HG03571 (cell line): ENCODE data around the gene CROCC.

ENCODE experiments used
- ATAC-seq: cut with Tn5 transposase; IDR thresholded peaks from one replicate; pipeline ENCODE4 v1.9.1; 2021; ENCODE audit not compliant: unreplicated experiment

CROCC gene

DNA sequence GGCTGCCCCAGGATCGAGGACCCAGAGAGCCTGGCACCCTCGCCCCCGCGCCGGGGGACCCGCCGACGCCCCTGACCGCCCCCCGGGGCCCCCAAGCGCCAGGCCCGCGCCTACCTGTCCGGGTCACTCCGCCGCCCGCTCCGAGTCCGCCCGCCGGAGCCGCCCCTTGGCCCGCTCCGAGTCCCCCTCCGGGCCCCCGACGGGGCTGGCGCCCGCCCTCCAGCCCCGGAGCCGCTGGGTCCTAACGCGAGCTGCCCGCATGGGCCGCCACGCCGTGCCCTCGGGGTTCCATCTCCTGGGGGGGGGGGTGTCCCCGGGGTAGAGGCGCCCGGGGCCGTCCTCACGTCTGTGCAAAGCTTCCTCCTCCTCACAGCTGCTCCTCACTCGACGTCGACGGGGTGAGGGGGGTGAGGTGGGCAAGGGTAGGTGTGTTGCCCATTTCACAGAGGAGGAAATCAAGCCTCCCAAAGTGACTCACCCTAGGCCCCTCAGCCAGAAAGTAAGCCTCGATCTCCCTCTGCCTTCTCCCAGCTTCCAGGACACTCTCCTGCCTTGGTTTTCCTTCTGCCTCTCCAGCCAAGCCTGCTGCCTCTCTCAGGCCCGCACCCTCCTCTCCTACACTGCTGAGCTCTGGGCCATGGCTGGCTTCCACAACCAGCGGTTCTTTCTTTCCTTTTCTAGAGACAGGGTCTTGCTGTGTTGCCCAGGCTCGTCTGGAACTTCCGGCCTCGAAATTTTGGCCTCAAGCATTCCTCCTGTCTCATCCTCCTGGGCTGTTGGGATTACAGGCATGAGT is 58.9 kb downstream of the CROCC start, which contains the start of gene MFAP2:
MFAP2 (minus strand) TSS at position 148 of the 796 bp plus-strand sequence. CDS start 2,347 bp downstream, outside the sequence.
- no peak for ATAC-seq

DNA sequence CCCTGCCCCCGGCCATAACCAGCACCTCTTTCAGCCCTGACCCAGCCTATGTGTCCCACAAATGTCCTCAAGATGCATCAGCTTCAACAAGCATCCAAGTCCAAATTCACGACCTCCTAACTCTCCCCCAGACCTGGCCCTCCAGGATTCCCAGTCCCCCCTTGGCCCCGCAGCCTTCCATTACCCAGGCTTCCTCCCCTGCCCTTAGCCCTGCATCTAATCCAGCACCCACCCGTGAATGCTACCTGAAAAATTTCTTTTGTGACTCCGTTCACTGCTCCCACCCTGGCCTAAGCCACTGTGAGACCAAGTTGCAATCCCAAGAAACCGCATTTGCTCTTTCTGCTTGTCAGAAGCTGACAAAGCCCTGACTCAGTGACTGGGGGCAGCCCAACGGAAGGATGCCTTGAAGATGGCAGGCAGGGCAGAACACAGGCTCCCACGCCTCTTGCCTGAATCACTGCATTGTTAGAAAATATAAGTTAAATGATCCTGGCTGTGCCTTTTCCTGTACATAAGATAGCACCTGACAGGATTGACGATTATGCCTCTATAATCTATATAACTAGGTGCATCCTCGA is 59.6 kb downstream of the CROCC start:
- ATAC-seq = no peak

DNA sequence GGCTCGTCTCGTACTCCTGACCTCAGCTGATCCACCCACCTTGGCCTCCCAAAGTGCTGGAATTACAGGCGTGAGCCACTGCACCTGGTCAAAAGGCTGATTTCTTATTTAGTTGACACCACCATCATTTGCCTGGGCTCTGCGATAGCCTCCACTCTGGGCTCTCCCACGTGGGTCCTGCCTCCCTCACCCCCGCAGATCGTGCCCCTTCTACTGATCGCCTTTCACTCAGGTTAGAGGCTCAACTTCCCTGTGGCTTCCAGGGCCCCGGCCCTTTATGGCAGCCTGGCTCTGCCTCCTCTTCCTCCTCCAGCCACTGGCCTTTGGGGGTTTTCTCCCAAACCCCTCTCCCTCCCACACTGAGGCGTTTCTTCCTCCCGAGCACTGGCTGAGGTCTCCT is 61.2 kb downstream of the CROCC start:
- ATAC-seq = no peak

DNA sequence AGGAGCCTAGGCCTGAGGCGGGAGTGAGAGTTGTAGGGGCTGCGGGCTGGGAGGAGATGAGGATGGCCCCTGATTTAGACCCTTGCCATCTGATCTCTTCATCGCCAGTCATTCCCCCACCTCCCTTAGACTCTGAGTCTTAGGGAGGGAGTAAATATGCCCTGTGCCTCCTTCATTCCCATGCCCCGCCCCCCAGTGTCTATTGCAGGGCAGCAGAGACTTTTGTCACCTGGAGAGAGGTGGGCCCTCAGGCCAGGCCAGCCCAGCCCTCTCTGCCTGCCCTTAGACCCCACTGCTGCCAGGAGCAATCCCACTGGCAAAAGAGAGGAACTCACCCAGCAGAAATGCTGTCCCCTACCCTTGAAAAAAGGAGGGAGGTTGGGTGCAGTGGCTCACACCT is 61.9 kb downstream of the CROCC start:
- ATAC-seq = no peak

DNA sequence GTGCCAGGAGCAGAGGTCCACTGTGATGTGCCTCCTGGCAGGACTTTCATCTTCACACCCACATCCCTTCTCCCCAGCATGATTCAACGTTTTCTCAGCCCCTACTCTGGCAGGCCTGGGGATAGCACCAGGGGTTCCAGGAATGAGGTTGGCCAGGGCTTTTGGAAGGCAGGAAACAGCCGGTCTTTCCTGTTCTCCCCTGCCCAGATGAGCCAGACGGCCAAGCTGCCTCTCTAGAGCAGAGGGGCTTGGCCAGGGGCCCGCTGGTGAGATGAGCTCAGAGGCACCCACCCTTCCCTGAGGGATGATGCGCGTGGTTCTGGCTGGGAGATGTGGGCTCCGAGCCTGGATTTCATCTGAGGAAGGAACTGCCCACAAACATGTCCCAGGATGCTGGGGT is 63.0 kb downstream of the CROCC start:
- ATAC-seq = no peak

DNA sequence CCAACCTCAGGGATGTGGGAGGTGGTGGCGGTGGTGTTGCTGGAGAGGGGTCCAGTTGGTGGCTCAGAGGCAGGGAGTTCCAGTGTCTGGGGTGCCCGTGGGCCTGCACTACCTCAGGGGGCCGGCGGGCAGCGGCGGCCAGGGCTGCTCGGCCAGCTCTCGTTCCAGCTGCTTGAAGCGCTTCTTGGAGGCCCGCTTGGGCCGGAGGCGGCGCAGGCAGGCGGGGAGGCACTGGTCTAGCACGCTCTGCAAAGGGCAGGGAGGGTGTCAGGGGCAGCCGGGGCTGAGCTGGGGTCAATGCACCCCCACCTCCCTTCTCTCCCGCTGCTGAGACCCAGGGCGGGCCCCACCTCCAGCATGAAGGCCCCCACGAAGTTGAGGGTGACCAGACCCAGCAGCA is 64.4 kb downstream of the CROCC start:
- ATAC-seq = no peak

DNA sequence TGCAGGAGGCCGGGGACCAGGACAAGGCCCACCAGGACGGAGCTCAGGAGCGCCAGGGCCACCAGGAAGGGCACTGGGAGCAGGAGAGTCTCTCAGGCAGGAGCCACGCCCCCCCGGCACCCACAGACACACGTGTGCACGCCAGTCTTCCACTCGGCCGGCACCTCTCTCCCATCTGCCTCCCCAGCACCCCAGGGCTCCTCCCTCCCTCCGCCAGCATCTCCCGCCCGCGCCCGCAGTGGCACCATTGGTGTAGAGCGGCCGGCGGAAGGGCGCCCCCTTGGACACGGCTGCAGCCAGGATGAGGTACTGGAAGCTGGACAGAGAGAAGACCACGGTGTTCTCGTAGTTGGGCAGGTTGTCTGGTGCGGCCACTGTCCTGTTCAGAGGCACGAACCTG is 64.8 kb downstream of the CROCC start:
- ATAC-seq = no peak

DNA sequence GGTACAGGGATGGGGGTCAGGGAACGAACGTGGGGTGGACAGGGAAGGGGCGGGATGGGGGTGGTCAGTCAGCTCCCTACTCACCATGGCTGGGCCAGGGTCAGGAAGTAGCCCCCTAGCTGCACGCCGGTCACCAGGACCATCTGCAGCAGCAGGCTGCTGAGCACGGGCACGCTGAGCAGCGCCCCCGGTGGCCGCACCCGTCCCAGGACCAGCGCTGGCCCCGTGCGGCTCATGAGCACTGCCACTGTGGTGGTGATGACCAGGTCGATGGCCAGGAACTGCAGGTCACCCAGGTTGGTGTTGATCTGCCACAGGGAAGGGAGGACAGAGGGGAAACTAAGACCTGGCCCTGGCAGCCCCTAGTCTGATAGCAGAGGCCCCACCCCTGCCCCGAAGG is 65.2 kb downstream of the CROCC start:
- no peak for ATAC-seq

DNA sequence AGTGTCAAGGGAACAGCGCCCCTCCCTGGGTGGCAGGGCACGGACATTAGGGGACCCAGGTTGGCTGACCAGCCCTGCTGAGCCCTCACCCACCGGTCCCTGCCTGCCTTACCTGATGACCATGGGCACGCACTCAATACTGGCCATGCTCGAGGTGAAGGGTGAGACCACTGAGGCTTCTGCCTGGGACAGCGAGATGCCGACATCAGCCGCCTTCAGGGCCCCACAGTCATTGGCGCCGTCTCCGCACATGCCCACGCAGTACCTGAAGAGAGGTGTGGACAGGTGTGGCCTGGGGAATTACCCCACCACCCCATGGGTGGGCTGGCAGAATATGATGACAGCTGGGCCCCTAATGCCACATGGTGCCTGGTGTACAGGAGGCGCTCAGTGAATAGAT is 66.5 kb downstream of the CROCC start:
- no peak for ATAC-seq

DNA sequence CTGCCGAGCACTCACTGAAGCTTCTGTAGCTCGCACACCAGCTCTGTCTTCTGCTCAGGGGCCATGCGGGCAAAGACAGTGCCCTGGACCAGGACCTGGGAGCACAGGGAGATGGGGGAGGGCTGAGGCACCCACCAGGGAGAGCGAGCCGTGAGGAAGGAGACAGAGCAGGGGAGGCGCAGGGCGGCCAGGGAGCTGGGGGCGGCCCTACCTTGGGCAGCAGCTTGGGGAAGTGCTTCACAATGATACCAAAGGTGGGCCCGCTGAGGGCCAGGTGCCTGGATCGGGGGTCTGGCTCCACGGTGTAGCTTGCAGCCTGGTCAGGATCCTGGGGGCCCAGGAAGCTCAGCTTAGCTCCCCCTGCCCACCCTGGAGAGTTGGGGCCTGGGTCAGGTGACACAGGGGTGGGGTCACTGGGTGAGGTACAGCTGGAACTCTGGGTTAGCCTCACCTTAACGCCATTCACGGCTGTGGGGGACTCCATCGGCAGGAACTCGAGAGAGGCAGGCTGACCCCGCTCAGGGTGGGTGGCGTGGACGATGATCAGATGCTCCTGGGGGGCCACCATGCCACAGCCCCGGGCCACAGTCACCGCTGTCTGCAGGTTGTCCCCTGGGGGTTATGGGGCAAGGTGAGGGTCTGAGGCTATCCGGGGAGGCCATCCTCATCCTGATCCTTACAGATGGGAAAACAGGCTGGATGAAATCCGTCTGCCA is 68.1 kb downstream of the CROCC start:
- no peak for ATAC-seq

DNA sequence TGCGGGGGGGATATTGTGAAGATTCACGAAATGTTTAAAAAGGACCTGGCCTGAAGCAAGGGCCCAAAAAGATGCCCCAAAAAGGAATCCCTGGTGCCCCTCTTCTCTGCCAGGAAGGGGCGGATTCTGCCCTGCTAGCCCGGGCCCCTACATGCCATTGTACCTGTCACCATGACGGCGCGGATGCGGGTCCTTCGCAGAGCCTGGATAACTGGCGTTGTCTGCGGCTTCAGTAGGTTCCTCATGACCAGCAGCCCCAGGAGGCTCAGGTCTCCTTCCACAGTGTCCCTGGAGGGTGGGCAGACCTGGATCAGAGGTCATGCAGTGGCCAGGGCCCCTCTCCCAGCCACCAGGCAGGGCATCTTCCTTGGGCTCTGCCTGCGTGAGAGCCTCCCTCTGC is 69.8 kb downstream of the CROCC start:
- ATAC-seq = no peak

DNA sequence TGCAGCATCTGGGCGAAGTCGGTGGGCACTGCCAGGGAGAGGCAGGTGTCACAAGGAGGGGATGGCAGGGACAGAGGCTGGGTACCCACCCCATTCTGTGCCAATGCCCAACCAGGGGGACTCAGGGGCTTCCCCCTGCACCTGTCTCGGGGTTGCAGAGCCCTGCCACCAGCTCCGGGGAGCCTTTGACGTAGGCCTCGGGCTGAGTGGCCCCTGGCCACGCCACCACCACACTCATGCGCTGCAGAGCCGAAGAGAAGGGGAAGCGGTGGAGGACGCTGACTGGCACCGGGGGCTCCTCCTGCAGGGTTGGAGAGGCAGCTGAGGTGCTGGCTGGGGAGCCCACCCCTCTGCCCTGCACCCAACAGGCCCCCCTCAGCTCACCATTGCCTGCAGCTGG is 70.4 kb downstream of the CROCC start:
- ATAC-seq = no peak

DNA sequence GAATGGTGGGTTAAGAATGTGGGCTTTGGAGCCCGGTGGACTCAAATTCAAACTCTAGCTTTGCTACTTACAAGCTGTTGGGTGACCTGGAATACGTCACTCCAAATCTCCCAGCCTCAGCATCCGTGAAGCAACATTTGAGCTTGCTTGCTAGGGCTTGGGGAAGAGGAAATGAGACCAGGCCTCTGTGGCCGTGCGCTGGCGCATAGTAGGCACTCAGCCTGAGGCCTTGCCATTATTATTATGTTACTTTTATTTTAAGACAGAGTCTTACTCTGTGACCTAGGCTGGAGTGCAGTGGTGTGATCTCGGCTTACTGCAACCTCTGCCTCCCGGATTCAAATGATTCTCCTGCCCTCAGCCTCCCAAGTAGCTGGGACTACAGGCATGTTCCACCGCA is 70.9 kb downstream of the CROCC start:
- ATAC-seq = no peak

DNA sequence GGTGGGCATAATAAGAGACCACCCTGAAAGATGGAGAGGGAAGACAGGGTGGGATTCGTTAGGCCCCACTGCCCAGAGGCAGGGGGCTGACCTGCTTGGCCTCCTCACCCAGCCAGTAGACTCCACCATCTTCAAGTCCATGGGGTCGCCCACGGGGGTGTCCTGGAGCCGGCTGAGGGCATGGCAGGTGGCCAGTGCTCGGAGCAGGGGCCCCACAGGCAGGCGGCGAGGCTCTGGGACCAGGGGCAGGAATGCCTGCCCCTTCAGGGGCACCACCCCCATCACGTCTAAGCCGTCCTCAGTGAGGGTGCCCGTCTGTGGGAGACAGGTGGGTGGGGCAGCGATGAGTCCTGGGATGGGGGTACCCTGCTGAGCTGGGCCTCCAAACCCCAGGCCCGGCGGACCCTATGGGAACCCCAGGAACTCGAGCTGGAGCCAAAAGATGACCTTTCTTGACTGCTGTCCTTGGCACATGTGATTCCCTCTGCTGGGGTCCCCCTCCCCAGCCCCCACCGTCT is 71.8 kb downstream of the CROCC start:
- no peak for ATAC-seq

DNA sequence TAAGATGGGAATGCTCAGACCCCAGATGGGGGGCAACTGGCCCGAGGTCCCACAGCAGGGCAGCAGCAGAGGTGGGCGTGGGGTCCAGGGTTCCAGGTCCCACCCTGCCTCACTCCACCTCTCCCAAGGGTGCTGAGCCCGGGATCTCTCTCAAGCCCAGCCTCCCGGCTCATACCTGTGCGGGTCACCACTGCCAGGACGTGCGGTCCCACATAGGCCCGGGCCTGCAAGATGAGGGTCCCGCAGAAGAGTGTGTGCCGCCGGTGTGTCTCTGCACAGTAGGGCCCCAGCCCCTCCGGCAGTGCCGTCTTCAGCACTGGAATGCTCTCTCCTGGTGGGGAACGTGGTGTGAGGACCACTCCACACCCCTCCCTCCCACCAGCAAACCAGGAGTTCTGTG is 75.1 kb downstream of the CROCC start:
- ATAC-seq = no peak

DNA sequence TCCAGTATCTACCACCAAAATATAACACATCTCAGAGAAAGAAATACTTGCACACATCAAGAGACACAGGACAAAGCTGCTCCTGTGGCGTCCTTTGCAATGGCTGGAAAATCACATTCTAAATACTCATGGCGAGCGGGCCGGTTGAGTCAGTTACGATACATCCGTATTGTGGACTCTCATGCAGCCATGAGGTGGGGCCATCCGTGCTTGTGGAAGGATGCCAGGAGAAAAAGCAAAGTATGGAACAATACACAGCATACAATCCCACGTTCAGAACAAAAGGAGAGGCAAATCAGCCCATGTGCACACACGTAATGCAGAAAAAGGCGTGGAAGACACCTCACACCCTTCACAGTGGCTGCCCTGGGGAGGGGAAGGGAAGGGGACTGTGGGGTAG is 76.9 kb downstream of the CROCC start:
- no peak for ATAC-seq

DNA sequence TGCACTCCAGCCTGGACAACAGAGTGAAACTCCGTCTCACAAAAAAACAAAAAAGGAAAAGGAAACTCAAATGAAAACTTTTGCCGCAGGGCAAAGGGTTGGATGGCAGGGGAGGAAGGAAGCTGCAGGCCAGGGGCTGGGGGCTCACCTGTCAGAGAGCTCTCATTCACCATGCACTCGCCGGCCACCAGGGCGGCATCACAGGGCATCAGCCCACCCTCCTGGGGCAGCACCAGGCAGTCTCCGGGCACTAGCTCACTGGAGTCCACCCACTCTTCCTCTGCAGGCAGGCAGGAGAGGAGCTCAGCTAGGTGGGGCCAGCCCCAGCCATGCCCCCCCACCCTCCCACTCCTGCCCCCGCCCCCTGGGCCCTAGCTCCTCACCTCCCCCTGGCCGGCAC is 78.1 kb downstream of the CROCC start:
- no peak for ATAC-seq

DNA sequence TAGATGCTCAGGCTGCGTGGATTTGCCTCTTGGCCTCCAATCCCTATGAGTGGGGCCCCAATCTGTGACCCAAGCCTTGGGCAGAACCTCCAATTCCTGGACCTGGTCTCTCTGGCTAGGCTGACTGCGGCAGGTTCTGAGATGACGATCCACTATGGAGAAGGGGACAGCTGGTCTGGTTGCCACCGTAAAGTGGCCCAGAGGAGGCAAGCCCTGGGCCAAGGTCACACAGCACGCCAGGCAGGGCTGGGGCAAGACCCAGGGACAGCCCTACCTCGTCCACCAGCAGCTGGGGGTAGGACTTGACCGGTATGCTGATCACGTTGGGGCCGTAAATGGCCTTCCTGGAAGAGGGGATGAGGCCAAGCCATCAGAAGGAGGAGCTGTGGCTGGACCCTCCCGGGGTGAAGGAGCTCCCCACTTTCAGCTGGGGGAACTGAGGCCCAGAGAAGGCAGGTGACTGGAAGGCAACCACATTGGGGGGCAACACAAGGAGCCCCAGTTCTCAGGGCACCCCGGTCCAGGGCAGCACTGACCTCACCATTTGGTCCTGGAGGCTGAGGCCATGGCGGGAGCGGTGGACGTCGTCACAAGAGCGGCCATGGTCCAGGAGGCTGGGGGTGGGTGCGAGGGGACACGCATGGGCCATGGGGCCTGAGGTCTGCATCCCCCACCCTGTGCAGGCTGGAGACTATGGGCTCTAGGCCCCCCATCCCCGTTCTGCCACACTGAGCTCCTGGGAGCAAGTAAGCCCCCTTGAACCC is 80.2 kb downstream of the CROCC start:
- no peak for ATAC-seq

DNA sequence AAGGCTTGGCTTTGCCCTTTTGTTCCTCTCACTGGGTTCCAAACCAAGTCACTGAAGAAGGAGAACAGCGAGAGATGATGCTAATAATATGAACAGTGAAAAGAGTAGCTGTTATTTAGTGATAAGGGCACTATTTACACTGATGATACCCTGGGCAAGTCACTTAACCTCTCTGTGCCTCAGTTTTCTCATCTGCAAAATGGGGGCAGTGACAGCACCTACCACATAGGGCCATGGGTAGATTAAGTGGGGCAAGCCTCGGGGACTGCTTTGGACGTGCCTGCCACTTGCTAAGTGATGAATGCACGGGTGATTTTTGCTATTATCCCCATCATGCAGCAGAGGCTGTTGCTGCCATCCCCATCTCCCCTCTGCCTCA is 80.8 kb downstream of the CROCC start:
- ATAC-seq = no peak

DNA sequence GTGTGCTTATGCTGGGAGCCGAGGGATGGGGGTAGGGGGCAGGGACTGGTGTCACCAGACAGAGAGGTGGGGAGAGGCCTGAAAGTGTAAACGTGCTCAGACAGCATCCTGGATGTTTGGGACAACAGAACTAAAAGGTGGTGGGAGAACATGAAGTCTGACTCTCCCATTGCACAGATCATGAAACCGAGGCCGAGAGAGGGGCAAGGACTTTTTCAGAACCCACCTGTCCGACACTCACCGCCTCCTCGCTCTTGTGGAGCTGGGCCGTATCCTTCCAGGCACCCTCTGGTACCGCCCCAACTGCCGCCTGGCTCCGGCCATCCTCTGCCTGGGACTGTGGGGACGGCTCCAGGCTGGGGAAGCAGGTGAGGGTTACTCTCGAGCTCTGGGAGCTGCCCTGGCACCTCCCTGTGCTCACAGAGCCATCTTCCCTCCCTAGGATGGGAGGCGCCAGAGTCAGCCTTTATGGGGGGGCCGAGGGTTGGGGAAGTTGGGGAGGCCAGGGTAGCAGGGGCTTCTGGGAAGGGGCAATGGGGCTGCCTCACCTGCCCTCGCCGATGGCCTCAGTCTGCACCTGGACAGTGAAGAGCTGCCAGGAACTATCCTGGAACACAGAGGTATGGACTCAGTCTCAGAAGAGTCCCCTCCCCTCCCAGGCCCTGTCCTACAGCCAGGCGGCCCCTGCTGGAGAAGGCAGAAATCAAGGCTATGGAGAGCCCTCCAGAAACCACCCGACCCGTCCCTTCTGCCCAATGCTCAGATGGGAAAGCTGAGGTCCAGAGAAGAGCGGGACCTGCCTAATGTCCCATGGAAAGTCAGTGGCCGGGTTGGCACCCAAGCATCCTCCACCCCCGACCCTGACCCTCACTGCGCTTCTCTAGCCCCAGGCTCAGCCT is 83.0 kb downstream of the CROCC start:
- no peak for ATAC-seq
